ENCODE data around the gene KIF1B. TPM values are rescaled to one million over a fixed set of nuclear protein-coding genes. Genes with fewer than 3 reads are reported as not detected.
A peak's percentile ranks its signal among the peaks of the same experiment; 100 is the strongest.

The KIF1B gene
- total RNA-seq (5.5 TPM), polyA plus RNA-seq (6.9 TPM)
- long read RNA-seq, donor 1: 0 reads
- long read RNA-seq, donor 2, full-length matches to known transcripts: 1 of 1 reads
- long read RNA-seq, donor 2, partial matches to known transcripts: 0 of 1 reads
- long read RNA-seq, donor 2, other reads (novel, unspliced or antisense): 0 of 1 reads
- long read RNA-seq, donor 3: 0 reads
- long read RNA-seq, donor 4: 0 reads
- long read RNA-seq, donor 5: 0 reads
- long read RNA-seq, donor 6: 0 reads
- long read RNA-seq, donor 7: 0 reads
- long read RNA-seq, donor 8, full-length matches to known transcripts: 1 of 1 reads
- long read RNA-seq, donor 8, partial matches to known transcripts: 0 of 1 reads
- long read RNA-seq, donor 8, other reads (novel, unspliced or antisense): 0 of 1 reads
- long read RNA-seq, donor 9: 0 reads
- long read RNA-seq, donor 10: 0 reads

GRCh38 chr1:10209905-10210810 lies at the start of gene KIF1B:
Gene KIF1B, plus strand, starts transcription at chr1:10210570. Its CDS starts 21,759 bp downstream, at chr1:10232329.
- Histone ChIP-seq H3K27ac (ENCODE audit: low read depth in 1 of 2, low read length in 1 of 2) (peak within 1 kb of the TSS; percentile 74 to 88), H3K27me3 (ENCODE audit: control insufficient read depth in 2 of 2, insufficient read depth in 1 of 2, low read length in 1 of 2) (peaks cover 6 to 36% of the 10 kb centered on the region in 2 donors), H3K9me3 (ENCODE audit: control insufficient read depth in 2 of 2, insufficient read depth in 1 of 2, low read length in 1 of 2) (no peaks in the 10 kb centered on the region), H3K4me3 (ENCODE audit: low read length in 2 of 2) (peak within 1 kb of the TSS; percentile 49 to 93), H3K36me3 (ENCODE audit: control insufficient read depth in 2 of 2, insufficient read depth in 2 of 2, low read length in 1 of 2) (no peaks in the 10 kb centered on the region), H3K4me1 (ENCODE audit: control insufficient read depth in 2 of 2, insufficient read depth in 2 of 2, low read length in 2 of 2) (peaks cover 9 to 15% of the 10 kb centered on the region in 2 donors)
- under 1% methylated on average over 107 of the region's 107 CpGs for WGBS
- DNase-seq (ENCODE audit: low read depth in 6 of 9, low spot score in 9 of 9): peak; percentile 74 to 97 (median 93)

DNA sequence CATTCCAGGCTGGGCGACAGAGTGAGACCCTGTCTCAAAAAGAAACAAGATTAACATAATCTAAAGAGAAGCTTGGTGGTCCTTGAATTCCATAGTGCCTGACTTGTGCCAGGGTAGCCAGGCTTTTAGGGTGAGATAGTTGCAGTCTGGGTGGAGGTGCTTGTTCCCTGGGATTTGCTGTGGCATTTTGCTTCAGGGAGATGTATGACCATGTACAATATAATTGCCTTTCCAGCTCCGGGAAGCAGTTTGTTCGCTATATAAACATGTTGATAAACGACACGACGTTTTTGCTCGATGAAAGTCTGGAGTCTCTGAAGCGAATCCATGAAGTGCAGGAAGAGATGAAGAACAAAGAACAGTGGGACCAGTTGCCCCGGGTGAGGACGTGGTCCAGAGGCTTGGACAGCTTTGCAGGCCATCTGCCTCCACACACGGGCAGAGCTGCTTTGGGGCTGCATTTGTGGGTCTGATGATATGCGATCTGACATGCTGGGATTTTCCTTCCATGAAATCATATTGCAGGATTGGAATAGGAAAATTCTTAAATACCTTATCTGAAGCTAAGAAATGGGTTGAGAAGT lies 49.4 kb upstream of the KIF1B start:
- Histone ChIP-seq H3K9me3 (ENCODE audit: control insufficient read depth in 2 of 2, insufficient read depth in 1 of 2, low read length in 1 of 2) (no peaks in the 10 kb centered on the region), H3K27me3 (ENCODE audit: control insufficient read depth in 2 of 2, insufficient read depth in 1 of 2, low read length in 1 of 2) (no peaks in the 10 kb centered on the region), H3K4me1 (ENCODE audit: control insufficient read depth in 2 of 2, insufficient read depth in 2 of 2, low read length in 2 of 2) (no peaks in the 10 kb centered on the region), H3K36me3 (ENCODE audit: control insufficient read depth in 2 of 2, insufficient read depth in 2 of 2, low read length in 1 of 2) (peaks cover 26 to 39% of the 10 kb centered on the region in 2 donors), H3K27ac (ENCODE audit: low read depth in 1 of 2, low read length in 1 of 2) (no peak overlapping the region), H3K4me3 (ENCODE audit: low read length in 2 of 2) (no peak overlapping the region)
- DNase-seq (ENCODE audit: low read depth in 6 of 9, low spot score in 9 of 9): no peak
- WGBS: 94% methylated on average over 12 of the region's 12 CpGs

DNA sequence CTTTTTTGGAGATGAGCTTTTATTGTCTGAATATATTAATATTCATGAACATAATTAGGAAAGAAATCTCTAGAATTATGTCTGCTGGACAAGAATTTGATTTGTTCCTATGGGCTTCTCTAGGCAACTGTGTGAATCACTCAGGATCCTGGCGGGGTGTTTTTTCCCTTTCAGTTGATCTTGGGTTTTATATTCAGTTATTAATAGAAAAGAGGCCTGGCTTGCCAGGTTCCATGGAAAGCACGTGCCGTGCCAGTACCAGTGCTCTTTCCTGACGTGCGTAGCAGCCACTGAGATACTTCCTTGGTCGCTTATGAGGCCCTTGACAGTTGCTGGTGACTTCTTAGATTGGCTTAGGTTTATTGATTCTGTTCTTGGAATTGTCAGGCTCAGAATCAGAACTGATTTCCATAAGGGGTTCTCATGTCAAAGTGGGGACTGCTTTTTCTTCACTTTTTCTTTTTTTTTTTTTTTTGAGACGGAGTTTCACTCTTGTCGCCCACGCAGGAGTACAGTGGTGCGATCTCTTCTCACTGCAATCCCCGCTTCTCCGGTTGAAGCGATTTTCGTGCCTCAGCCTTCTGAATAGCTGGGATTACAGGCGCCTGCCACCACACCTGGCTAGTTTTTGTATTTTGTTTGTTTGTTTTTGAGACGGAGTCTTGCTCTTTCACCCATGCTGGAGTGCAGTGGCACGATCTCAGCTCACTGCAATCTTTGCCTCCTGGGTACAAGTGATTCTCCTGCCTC lies 48.7 kb upstream of the KIF1B start:
- DNase-seq (ENCODE audit: low read depth in 6 of 9, low spot score in 9 of 9): no peak
- H3K4me3 ChIP-seq (ENCODE audit: low read length in 2 of 2): no peak overlapping the region
- WGBS: 91% methylated on average over 17 of the region's 17 CpGs
- no peaks in the 10 kb centered on the region for H3K4me1 ChIP-seq (ENCODE audit: control insufficient read depth in 2 of 2, insufficient read depth in 2 of 2, low read length in 2 of 2)
- H3K27me3 ChIP-seq (ENCODE audit: control insufficient read depth in 2 of 2, insufficient read depth in 1 of 2, low read length in 1 of 2): no peaks in the 10 kb centered on the region
- H3K27ac ChIP-seq (ENCODE audit: low read depth in 1 of 2, low read length in 1 of 2): no peak overlapping the region
- H3K36me3 ChIP-seq (ENCODE audit: control insufficient read depth in 2 of 2, insufficient read depth in 2 of 2, low read length in 1 of 2): peaks cover 30 to 43% of the 10 kb centered on the region in 2 donors
- H3K9me3 ChIP-seq (ENCODE audit: control insufficient read depth in 2 of 2, insufficient read depth in 1 of 2, low read length in 1 of 2): no peaks in the 10 kb centered on the region

GRCh38 chr1:10168912-10169514 lies 41.4 kb upstream of the KIF1B start:
- no peaks in the 10 kb centered on the region for H3K9me3 ChIP-seq (ENCODE audit: control insufficient read depth in 2 of 2, insufficient read depth in 1 of 2, low read length in 1 of 2)
- no peaks in the 10 kb centered on the region for H3K4me1 ChIP-seq (ENCODE audit: control insufficient read depth in 2 of 2, insufficient read depth in 2 of 2, low read length in 2 of 2)
- no peaks in the 10 kb centered on the region for H3K27me3 ChIP-seq (ENCODE audit: control insufficient read depth in 2 of 2, insufficient read depth in 1 of 2, low read length in 1 of 2)
- WGBS: 98% methylated on average over 7 of the region's 7 CpGs
- peaks cover 39 to 49% of the 10 kb centered on the region in 2 donors for H3K36me3 ChIP-seq (ENCODE audit: control insufficient read depth in 2 of 2, insufficient read depth in 2 of 2, low read length in 1 of 2)
- no peak for DNase-seq (ENCODE audit: low read depth in 6 of 9, low spot score in 9 of 9)
- no peak overlapping the region for H3K27ac ChIP-seq (ENCODE audit: low read depth in 1 of 2, low read length in 1 of 2)
- no peak overlapping the region for H3K4me3 ChIP-seq (ENCODE audit: low read length in 2 of 2)

DNA sequence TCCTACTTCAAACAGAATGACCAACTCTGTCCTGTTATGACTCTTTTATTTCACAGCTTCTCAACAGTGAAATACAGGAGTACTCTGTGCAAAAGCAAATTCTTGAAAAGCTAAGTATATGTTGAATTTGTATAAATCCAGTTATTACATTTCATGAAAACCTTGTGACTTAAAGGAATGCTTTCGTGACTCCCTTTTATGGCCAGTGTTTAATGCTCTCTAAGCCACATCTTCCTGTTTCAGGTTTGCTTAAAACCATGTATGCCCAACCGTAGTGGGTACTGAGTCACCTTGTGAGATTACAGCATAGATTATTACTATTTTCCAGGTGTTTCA lies 40.2 kb upstream of the KIF1B start:
- no peak overlapping the region for H3K4me3 ChIP-seq (ENCODE audit: low read length in 2 of 2)
- H3K27me3 ChIP-seq (ENCODE audit: control insufficient read depth in 2 of 2, insufficient read depth in 1 of 2, low read length in 1 of 2): no peaks in the 10 kb centered on the region
- H3K36me3 ChIP-seq (ENCODE audit: control insufficient read depth in 2 of 2, insufficient read depth in 2 of 2, low read length in 1 of 2): peaks cover 32 to 39% of the 10 kb centered on the region in 2 donors
- no peak for DNase-seq (ENCODE audit: low read depth in 6 of 9, low spot score in 9 of 9)
- H3K27ac ChIP-seq (ENCODE audit: low read depth in 1 of 2, low read length in 1 of 2): no peak overlapping the region
- WGBS: 51% methylated on average over 2 of the region's 2 CpGs
- H3K4me1 ChIP-seq (ENCODE audit: control insufficient read depth in 2 of 2, insufficient read depth in 2 of 2, low read length in 2 of 2): no peaks in the 10 kb centered on the region
- no peaks in the 10 kb centered on the region for H3K9me3 ChIP-seq (ENCODE audit: control insufficient read depth in 2 of 2, insufficient read depth in 1 of 2, low read length in 1 of 2)

DNA sequence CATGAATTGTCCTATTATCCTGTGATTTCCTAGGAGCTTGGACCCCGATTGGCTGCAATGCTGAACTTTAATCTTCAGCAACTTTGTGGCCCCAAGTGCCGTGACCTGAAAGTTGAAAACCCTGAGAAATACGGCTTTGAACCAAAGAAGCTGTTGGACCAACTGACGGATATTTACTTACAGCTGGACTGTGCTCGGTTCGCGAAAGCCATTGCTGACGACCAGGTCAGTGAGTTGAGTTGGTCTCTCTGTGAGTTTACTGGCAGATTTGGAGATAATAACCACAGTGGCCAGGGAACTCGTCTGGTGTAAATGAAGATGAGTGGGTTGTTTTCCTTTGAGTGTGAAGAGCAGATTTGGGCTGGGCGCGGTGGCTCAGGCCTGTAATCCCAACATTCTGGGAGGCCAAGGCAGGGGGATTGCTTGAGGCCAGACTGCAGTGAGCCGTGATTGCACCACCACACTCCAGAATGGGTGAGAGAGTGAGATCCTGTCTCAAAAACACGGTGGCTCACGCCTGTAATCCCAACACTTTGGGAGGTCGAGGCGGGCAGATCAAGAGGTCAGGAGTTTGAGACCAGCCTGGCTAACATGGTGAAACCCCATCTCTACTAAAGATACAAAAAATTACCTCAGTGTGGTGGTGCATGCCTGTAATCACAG lies 39.1 kb upstream of the KIF1B start:
- peaks cover 22 to 29% of the 10 kb centered on the region in 2 donors for H3K36me3 ChIP-seq (ENCODE audit: control insufficient read depth in 2 of 2, insufficient read depth in 2 of 2, low read length in 1 of 2)
- H3K4me1 ChIP-seq (ENCODE audit: control insufficient read depth in 2 of 2, insufficient read depth in 2 of 2, low read length in 2 of 2): no peaks in the 10 kb centered on the region
- DNase-seq (ENCODE audit: low read depth in 6 of 9, low spot score in 9 of 9): no peak
- no peak overlapping the region for H3K4me3 ChIP-seq (ENCODE audit: low read length in 2 of 2)
- no peak overlapping the region for H3K27ac ChIP-seq (ENCODE audit: low read depth in 1 of 2, low read length in 1 of 2)
- WGBS: 94% methylated on average over 16 of the region's 16 CpGs
- no peaks in the 10 kb centered on the region for H3K9me3 ChIP-seq (ENCODE audit: control insufficient read depth in 2 of 2, insufficient read depth in 1 of 2, low read length in 1 of 2)
- H3K27me3 ChIP-seq (ENCODE audit: control insufficient read depth in 2 of 2, insufficient read depth in 1 of 2, low read length in 1 of 2): no peaks in the 10 kb centered on the region

GRCh38 chr1:10171995-10172669 lies 38.2 kb upstream of the KIF1B start:
- H3K36me3 ChIP-seq (ENCODE audit: control insufficient read depth in 2 of 2, insufficient read depth in 2 of 2, low read length in 1 of 2): peaks cover 21 to 27% of the 10 kb centered on the region in 2 donors
- WGBS: 97% methylated on average over 8 of the region's 8 CpGs
- no peak for DNase-seq (ENCODE audit: low read depth in 6 of 9, low spot score in 9 of 9)

More at GRCh38 chr1:10171995-10172669, 38.2 kb upstream of the KIF1B start:
- no peaks in the 10 kb centered on the region for H3K9me3 ChIP-seq (ENCODE audit: control insufficient read depth in 2 of 2, insufficient read depth in 1 of 2, low read length in 1 of 2)
- H3K27me3 ChIP-seq (ENCODE audit: control insufficient read depth in 2 of 2, insufficient read depth in 1 of 2, low read length in 1 of 2): no peaks in the 10 kb centered on the region
- H3K4me3 ChIP-seq (ENCODE audit: low read length in 2 of 2): no peak overlapping the region
- no peaks in the 10 kb centered on the region for H3K4me1 ChIP-seq (ENCODE audit: control insufficient read depth in 2 of 2, insufficient read depth in 2 of 2, low read length in 2 of 2)
- H3K27ac ChIP-seq (ENCODE audit: low read depth in 1 of 2, low read length in 1 of 2): no peak overlapping the region

All from thymus (tissue), 14 donors.